Measurements from ENCODE around the gene CYSLTR1. TPM values are rescaled to one million over a fixed set of nuclear protein-coding genes. Genes with fewer than 3 reads are reported as not detected.

The CYSLTR1 gene
- total RNA-seq, 1 donor from 2014 or later, result not detected

Other genes starting within 250 kb of the CYSLTR1 start
- 266 and 283 TPM in 2 replicates for gene PGK1, start 223.4 kb downstream of the CYSLTR1 start, total RNA-seq
- gene TAF9B, start 188.0 kb downstream of the CYSLTR1 start, total RNA-seq, result 20.2 and 25.9 TPM in 2 replicates

All from pulmonary artery endothelial cell (primary cell).